Endothelial cell (in vitro differentiated cells): Measurements from ENCODE around the gene FOXC1. TPM values are rescaled to one million over a fixed set of nuclear protein-coding genes. Genes with fewer than 3 reads are reported as not detected.

Source experiments
- DNase-seq: peaks from one replicate; pipeline ENCODE4 v3.0.0; 2021; ENCODE audit warnings: low spot score
- H3K27ac Mint-ChIP-seq: one replicate; pipeline ENCODE4 v1.8.0; 2021; ENCODE audit warnings: mixed read lengths, inconsistent platforms; ENCODE audit not compliant: unreplicated experiment
- H3K27me3 Mint-ChIP-seq: one replicate; pipeline ENCODE4 v1.8.0; 2021; ENCODE audit warnings: mild to moderate bottlenecking, moderate library complexity, mixed read lengths, inconsistent platforms; ENCODE audit not compliant: unreplicated experiment
- H3K36me3 Mint-ChIP-seq: one replicate; pipeline ENCODE4 v1.8.0; 2021; ENCODE audit warnings: mild to moderate bottlenecking, low read depth, mixed read lengths, inconsistent platforms; ENCODE audit not compliant: unreplicated experiment
- H3K4me1 Mint-ChIP-seq: one replicate; pipeline ENCODE4 v1.8.0; 2021; ENCODE audit warnings: mild to moderate bottlenecking, mixed read lengths, inconsistent platforms; ENCODE audit not compliant: unreplicated experiment
- H3K4me3 Mint-ChIP-seq: one replicate; pipeline ENCODE4 v1.8.0; 2021; ENCODE audit warnings: mild to moderate bottlenecking, mixed read lengths, inconsistent platforms; ENCODE audit not compliant: unreplicated experiment
- H3K9me3 Mint-ChIP-seq: one replicate; pipeline ENCODE4 v1.8.0; 2021; ENCODE audit warnings: mixed read lengths, inconsistent platforms; ENCODE audit not compliant: unreplicated experiment
- total RNA-seq: library from RNA; stranded (reverse); fragmentation: NEBNext Ultra II Directional; extraction: Animal tissue kit (Norgen Biotek cat#: 25700); gene quantifications from one replicate; pipeline ENCODE4 v1.2.1, GENCODE V29; 2021; ENCODE audit not compliant: unreplicated experiment
- TF ChIP-seq, protein P1 (sequence below): fragments of 200-600 bp; sonication (generic); IDR thresholded peaks from one replicate; pipeline ENCODE4 v1.5.0; 2021; ENCODE audit warnings: antibody characterized with exemption; ENCODE audit not compliant: unreplicated experiment

Gene FOXC1
- total RNA-seq, 1 donor from 2014 or later = 112 TPM

DNA sequence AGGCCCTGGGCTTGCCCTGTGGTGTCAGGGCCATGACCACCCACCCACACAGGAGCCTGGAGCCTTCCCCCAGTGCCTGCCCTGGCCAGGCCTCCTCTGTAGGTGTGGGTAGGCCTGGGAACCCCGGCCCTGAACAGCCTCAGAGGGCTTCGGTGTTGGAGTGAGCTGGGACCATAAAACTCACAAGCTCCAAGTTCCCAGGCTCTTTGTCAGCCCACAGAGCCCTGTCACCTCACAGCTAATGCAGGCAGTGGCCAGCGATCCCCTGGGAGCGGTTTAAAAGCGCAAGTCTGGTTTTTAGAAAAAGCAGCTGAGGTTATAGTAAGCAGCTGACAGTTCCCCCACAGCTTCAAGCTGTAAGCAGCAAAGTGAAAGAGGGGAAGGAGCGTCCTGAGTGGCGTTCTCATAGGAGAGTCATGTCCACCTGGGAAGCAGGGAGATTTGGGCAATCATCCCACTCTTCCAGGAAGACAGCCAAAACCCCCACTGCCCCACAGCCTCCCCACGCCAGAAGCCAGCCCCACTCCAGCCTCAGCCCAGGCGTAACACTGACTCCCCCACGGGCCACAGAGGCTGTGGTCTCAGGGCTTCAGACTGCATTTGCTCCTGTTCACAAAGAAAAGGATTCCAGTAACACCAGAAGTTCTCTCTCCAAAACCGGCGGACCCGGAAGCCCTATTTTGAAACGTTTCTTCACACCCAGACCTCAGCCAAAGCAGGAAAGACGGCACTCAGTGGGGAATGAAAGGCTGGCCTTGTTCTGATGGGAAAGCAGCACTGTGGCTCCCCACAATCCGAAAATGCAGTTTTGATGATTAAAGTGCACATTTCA is 34.3 kb upstream of the FOXC1 start:
- TF ChIP-seq, protein P1, sequence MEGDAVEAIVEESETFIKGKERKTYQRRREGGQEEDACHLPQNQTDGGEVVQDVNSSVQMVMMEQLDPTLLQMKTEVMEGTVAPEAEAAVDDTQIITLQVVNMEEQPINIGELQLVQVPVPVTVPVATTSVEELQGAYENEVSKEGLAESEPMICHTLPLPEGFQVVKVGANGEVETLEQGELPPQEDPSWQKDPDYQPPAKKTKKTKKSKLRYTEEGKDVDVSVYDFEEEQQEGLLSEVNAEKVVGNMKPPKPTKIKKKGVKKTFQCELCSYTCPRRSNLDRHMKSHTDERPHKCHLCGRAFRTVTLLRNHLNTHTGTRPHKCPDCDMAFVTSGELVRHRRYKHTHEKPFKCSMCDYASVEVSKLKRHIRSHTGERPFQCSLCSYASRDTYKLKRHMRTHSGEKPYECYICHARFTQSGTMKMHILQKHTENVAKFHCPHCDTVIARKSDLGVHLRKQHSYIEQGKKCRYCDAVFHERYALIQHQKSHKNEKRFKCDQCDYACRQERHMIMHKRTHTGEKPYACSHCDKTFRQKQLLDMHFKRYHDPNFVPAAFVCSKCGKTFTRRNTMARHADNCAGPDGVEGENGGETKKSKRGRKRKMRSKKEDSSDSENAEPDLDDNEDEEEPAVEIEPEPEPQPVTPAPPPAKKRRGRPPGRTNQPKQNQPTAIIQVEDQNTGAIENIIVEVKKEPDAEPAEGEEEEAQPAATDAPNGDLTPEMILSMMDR = no peak
- Mint-ChIP-seq H3K27ac (no peak overlapping the region), H3K4me3 (no peak overlapping the region)

DNA sequence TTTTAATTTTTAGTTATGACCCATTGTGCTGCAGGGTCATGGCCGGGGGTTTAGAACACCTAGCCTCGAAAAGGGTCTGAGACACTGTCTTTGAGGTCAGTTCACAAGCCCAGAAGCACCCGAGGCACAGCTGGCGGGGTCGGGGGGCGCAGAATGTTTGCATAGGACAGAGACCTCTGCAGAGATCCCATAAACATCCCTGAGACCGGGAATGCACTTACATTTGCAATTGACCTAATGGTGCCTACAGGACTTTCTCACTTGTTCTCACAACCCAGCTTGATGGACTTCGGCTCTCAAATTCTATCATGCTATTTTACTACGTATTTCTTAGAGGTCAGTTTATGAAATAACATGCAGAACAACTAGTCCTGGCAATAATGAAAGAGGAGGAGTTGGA is 33.5 kb upstream of the FOXC1 start:
- H3K4me3 Mint-ChIP-seq = no peak overlapping the region
- H3K27me3 Mint-ChIP-seq = no peaks in the 10 kb centered on the region
- no peaks in the 10 kb centered on the region for H3K36me3 Mint-ChIP-seq
- TF ChIP-seq, protein P1 = no peak
- H3K4me1 Mint-ChIP-seq = peaks cover 5% of the 10 kb centered on the region
- no peak for DNase-seq
- H3K27ac Mint-ChIP-seq = no peak overlapping the region
- no peaks in the 10 kb centered on the region for H3K9me3 Mint-ChIP-seq

More for the DNA sequence above, 34.3 kb upstream of the FOXC1 start:
- no peaks in the 10 kb centered on the region for H3K9me3 Mint-ChIP-seq
- DNase-seq = no peak
- H3K36me3 Mint-ChIP-seq = no peaks in the 10 kb centered on the region
- H3K4me1 Mint-ChIP-seq = peaks cover 5% of the 10 kb centered on the region
- no peaks in the 10 kb centered on the region for H3K27me3 Mint-ChIP-seq

DNA sequence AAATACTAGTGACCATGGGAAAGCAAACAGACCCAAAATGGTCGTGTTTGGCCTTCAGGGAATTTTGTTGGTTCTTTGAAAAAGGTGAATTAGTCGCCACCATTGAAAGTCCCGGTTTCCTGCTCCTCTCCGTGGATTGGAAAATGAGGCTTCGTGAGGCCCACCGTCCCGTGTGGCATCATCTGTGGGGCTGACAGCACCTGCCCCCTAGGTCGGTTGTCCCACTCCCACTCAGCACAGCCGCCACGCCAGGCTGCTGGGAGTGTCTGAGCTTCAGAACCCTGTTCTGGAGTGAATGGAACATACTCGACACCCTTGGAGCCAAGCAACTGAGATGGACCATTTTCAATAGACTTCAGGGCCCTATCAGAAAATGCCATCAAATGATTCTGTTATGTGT is 33.0 kb upstream of the FOXC1 start:
- H3K4me1 Mint-ChIP-seq = peaks cover 5% of the 10 kb centered on the region
- TF ChIP-seq, protein P1 = no peak
- no peak for DNase-seq
- H3K27me3 Mint-ChIP-seq = no peaks in the 10 kb centered on the region
- no peaks in the 10 kb centered on the region for H3K36me3 Mint-ChIP-seq
- H3K27ac Mint-ChIP-seq = no peak overlapping the region
- no peaks in the 10 kb centered on the region for H3K9me3 Mint-ChIP-seq
- no peak overlapping the region for H3K4me3 Mint-ChIP-seq

DNA sequence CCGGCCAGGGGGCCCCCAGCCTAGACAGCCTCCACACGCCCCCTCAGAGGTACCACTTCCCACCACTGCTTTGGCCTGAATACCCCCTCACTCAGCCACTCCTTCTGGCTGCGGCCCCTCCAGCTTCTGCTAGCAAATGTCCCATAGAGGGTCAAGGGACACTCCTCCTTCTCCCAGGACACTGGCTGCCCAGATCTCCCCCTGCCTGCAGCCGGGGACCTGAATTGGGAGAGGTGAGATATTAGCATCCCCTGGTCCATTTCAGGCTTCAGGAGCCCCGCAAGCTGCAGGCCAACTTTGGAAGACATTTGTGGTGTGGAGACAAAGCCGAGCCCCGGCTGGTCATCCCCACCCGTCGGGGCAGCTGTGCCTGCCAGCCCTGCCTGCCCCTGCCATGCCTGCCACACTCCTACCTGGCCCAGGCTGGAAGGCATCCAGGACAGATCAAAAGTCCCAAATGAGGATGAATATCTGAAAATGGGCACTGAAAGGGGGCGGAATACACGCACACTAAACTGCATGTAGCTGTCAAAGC is 32.5 kb upstream of the FOXC1 start:
- Mint-ChIP-seq H3K9me3 (no peaks in the 10 kb centered on the region), H3K4me1 (peaks cover 5% of the 10 kb centered on the region), H3K36me3 (no peaks in the 10 kb centered on the region), H3K27ac (no peak overlapping the region), H3K4me3 (no peak overlapping the region), H3K27me3 (no peaks in the 10 kb centered on the region)
- DNase-seq = no peak
- TF ChIP-seq, protein P1 = no peak
